ENCODE data around the gene APOBEC3G.
"Not testable (repeated sequence)": the region's sequence is repeated elsewhere in the genome, so short reads cannot be mapped to it uniquely, and the experiment has no call there.

- not testable (repeated sequence) for TF ChIP-seq CTCF (conservative IDR thresholded peaks at IDR 0.05; ENCODE audit: low read depth, low read length); SMC3 (IDR thresholded peaks at IDR 0.05; ENCODE audit: low read depth, low read length); POLR2A (IDR thresholded peaks at IDR 0.05; ENCODE audit: low read depth, low read length); MAFK (IDR thresholded peaks at IDR 0.05; ENCODE audit: low read depth, low read length); RCOR1 (IDR thresholded peaks at IDR 0.05; ENCODE audit: insufficient replicate concordance, low read length); RFX5 (IDR thresholded peaks at IDR 0.05; ENCODE audit: low read depth, low read length)
Measured at GRCh38 chr22:39079054-39079637, 2.1 kb downstream of the APOBEC3G start.
